HuH-7 (cell line): ENCODE data around the gene PCCA.
"Not testable (repeated sequence)": the region's sequence is repeated elsewhere in the genome, so short reads cannot be mapped to it uniquely, and the experiment has no call there.

Experiments used
- DNase-seq: peaks from one replicate; pipeline ENCODE4 v3.0.0; 2011; ENCODE audit warnings: low spot score

PCCA gene

GRCh38 chr13:100544866-100545683 lies 456.2 kb downstream of the PCCA start:
- DNase-seq, result no peak

- DNase-seq, result no peak
Observed at GRCh38 chr13:100545684-100546061, 456.8 kb downstream of the PCCA start.

- no peak for DNase-seq
Observed at GRCh38 chr13:100546713-100547405, 458.0 kb downstream of the PCCA start.

GRCh38 chr13:100547791-100548201 lies 458.9 kb downstream of the PCCA start:
- DNase-seq, result no peak

- no peak for DNase-seq
Observed at GRCh38 chr13:100549316-100549715, 460.4 kb downstream of the PCCA start.

- DNase-seq, result no peak
Observed at GRCh38 chr13:100552755-100553154, 463.9 kb downstream of the PCCA start.

- no peak for DNase-seq
Observed at GRCh38 chr13:100559886-100560285, 471.0 kb downstream of the PCCA start.

- no peak for DNase-seq
Observed at GRCh38 chr13:100560498-100561157, 471.7 kb downstream of the PCCA start.

- DNase-seq, result no peak
Observed at GRCh38 chr13:100561158-100561499, 472.2 kb downstream of the PCCA start.

GRCh38 chr13:100561599-100562204 lies 472.8 kb downstream of the PCCA start:
- DNase-seq, result no peak

GRCh38 chr13:100563779-100564178 lies 474.9 kb downstream of the PCCA start:
- no peak for DNase-seq

- no peak for DNase-seq
Observed at GRCh38 chr13:100564444-100565223, 475.7 kb downstream of the PCCA start.

GRCh38 chr13:100565286-100565685 lies 476.4 kb downstream of the PCCA start:
- no peak for DNase-seq

- DNase-seq, result no peak
Observed at GRCh38 chr13:100566543-100566942, 477.6 kb downstream of the PCCA start.

GRCh38 chr13:100573121-100573520 lies 484.2 kb downstream of the PCCA start:
- DNase-seq, result peak; percentile 31

GRCh38 chr13:100577239-100577638 lies 488.3 kb downstream of the PCCA start:
- DNase-seq, result not testable (repeated sequence)
